PFSK-1 (cell line): Measurements from ENCODE around the gene HMGCS1.

Source experiments
- FOXP2 ChIP-seq: optimal IDR thresholded peaks from 2 replicates; pipeline ENCODE3; 2011; ENCODE audit warnings: borderline replicate concordance, control low read depth, inconsistent platforms; ENCODE audit not compliant: insufficient read depth; ENCODE audit errors: extremely low read length, extremely low read depth
- POLR2AphosphoS5 ChIP-seq: IDR thresholded peaks from 2 replicates; pipeline ENCODE4 v1.6.1; 2012; ENCODE audit warnings: low read depth, mild to moderate bottlenecking, control low read depth, low read length, moderate library complexity
- REST ChIP-seq, 2 experiments: IDR thresholded peaks; 2 replicates each; pipeline versions ENCODE4 v1.6.1 to v1.8.0; 2011 to 2012; ENCODE audit warnings: low read depth in 2 of 2, low read length in 2 of 2, control low read depth in 1 of 2, inconsistent platforms in 1 of 2, mild to moderate bottlenecking in 1 of 2, moderate library complexity in 1 of 2; ENCODE audit not compliant: insufficient read depth in 1 of 2
- SIN3A ChIP-seq: IDR thresholded peaks from 2 replicates; pipeline ENCODE4 v1.6.1; 2012; ENCODE audit warnings: mild to moderate bottlenecking, low read length, moderate library complexity, borderline replicate concordance; ENCODE audit not compliant: insufficient read depth
- TAF1 ChIP-seq: IDR thresholded peaks from 2 replicates; pipeline ENCODE4 v1.6.1; 2012; ENCODE audit warnings: low read length, control low read depth, borderline replicate concordance; ENCODE audit not compliant: insufficient read depth

Gene HMGCS1

GRCh38 chr5:43279548-43280274 is 33.5 kb downstream of the HMGCS1 start:
- TF ChIP-seq FOXP2 (no peak), REST (IDR thresholded peaks at IDR 0.05; ENCODE audit: insufficient read depth in 1 of 2, low read depth in 2 of 2, low read length in 2 of 2) (no peak)

DNA sequence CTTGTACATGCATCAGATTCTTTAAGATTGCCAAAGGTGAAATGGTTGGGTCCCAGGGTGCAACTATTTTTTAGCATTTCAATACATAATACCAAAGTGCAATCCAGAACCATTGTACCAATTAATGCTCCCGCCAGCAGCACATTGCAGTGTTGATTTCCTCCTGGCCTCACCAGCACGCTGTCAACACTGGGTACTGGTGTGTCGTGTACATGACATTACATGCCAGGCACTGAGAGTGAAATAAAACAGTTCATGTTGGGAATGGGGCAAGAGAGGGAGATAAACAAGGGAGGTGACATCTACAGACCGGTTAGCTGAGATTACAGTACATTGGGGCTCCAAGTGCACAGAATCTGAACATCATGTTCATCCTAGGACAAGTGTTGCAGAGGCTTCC is 37.8 kb downstream of the HMGCS1 start:
- TF ChIP-seq SIN3A (no peak), POLR2AphosphoS5 (no peak), REST (IDR thresholded peaks at IDR 0.05; ENCODE audit: insufficient read depth in 1 of 2, low read depth in 2 of 2, low read length in 2 of 2) (no peak), FOXP2 (no peak), TAF1 (no peak)

DNA sequence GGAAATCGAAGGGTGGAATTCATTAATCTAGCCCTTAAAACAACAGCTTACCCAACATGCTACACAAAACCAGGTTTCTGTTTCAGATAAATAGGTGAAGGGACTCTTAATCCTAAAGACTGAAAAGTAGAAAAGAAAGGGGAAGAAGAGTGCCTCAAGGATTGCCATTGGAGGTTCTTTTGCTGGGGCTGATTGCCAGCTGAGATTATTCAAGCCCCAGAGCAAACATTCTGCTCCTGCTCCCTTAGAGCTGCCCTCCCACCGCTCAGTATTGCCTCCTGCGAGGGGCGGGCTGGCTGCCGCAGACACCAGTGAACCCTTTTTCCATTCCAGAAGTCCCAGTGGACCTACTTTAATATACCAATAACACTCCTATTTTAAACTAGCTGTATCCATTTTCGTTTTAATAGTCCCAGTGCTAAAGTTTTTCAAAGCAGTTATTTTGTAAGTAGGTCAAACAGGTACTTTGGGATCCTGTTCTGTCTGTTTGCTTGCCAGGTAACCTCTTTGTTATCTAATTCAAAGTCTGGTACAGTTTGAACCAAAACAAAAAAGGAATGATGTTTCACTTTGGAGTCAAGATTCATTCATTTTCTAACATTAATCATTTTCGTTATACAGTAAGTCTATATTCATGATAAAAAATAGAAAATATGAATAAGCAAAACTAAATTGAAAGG is 38.6 kb downstream of the HMGCS1 start:
- TF ChIP-seq REST (IDR thresholded peaks at IDR 0.05; ENCODE audit: insufficient read depth in 1 of 2, low read depth in 2 of 2, low read length in 2 of 2) (no peak), SIN3A (no peak), FOXP2 (no peak), TAF1 (no peak), POLR2AphosphoS5 (no peak)

GRCh38 chr5:43273552-43273951 is 39.7 kb downstream of the HMGCS1 start:
- TF ChIP-seq POLR2AphosphoS5 (no peak), TAF1 (no peak), FOXP2 (no peak), REST (IDR thresholded peaks at IDR 0.05; ENCODE audit: insufficient read depth in 1 of 2, low read depth in 2 of 2, low read length in 2 of 2) (no peak), SIN3A (no peak)

- TF ChIP-seq SIN3A (no peak), POLR2AphosphoS5 (no peak), FOXP2 (no peak), TAF1 (no peak), REST (IDR thresholded peaks at IDR 0.05; ENCODE audit: insufficient read depth in 1 of 2, low read depth in 2 of 2, low read length in 2 of 2) (no peak)
These were observed 42.6 kb downstream of the HMGCS1 start for GRCh38 chr5:43270645-43271044.
